MCF 10A (cell line): Measurements from ENCODE around the gene CLCN6. TPM values are rescaled to one million over a fixed set of nuclear protein-coding genes. Genes with fewer than 3 reads are reported as not detected.

Experiments
- BruUV-seq: library from RNA; stranded (reverse); fragments of 400-500 nt; replicated peaks from 2 replicates; lab custom pipeline; 2021; lab: Mats Ljungman, UMichigan
- CTCF ChIA-PET: fragments of 300-600 bp; sonication (Branson Sonifier 250); formaldehyde crosslinking; extraction: SDS; loops from one replicate; lab custom pipeline; 2021; ENCODE audit warnings: antibody characterized with exemption, inconsistent platforms; lab: Yijun Ruan, JAX
- POLR2A ChIA-PET: fragments of 300-600, 350-650 bp; sonication (Branson Sonifier 250); formaldehyde crosslinking; extraction: SDS; loops from one replicate; lab custom pipeline; 2020; ENCODE audit warnings: antibody characterized with exemption, inconsistent platforms; lab: Yijun Ruan, JAX
- DNase-seq: peaks from one replicate; pipeline ENCODE4 v3.0.0-alpha.2; 2018; ENCODE audit not compliant: unreplicated experiment
- H3K27ac Mint-ChIP-seq: one replicate; pipeline ENCODE4 v1.8.0; 2022; ENCODE audit warnings: mild to moderate bottlenecking, low read depth, mixed read lengths; ENCODE audit not compliant: unreplicated experiment
- H3K27me3 Mint-ChIP-seq: one replicate; pipeline ENCODE4 v1.8.0; 2022; ENCODE audit warnings: mixed read lengths; ENCODE audit not compliant: insufficient read depth, unreplicated experiment
- H3K36me3 Mint-ChIP-seq: one replicate; pipeline ENCODE4 v1.8.0; 2022; ENCODE audit warnings: mild to moderate bottlenecking, moderate library complexity, mixed read lengths; ENCODE audit not compliant: insufficient read depth, unreplicated experiment
- H3K4me1 Mint-ChIP-seq: one replicate; pipeline ENCODE4 v1.8.0; 2022; ENCODE audit warnings: mixed read lengths; ENCODE audit not compliant: insufficient read depth, unreplicated experiment
- H3K4me3 Mint-ChIP-seq: one replicate; pipeline ENCODE4 v1.8.0; 2022; ENCODE audit warnings: mild to moderate bottlenecking, moderate library complexity, mixed read lengths; ENCODE audit not compliant: unreplicated experiment
- H3K9me3 Mint-ChIP-seq: one replicate; pipeline ENCODE4 v1.8.0; 2022; ENCODE audit warnings: mixed read lengths; ENCODE audit not compliant: unreplicated experiment
- intact Hi-C: fragments of 100-400 bp; cut with micrococcal nuclease; formaldehyde crosslinking; loops from 2 replicates; pipeline ENCODE4 v1.14.1; 2022
- total RNA-seq: library from RNA; stranded (reverse); gene quantifications from 2 replicates; pipeline ENCODE4 v1.2.3, GENCODE V29; 2022
- TF ChIP-seq, protein P1 (sequence below): fragments of 200-600 bp; IDR thresholded peaks from one replicate; pipeline ENCODE4 v1.8.0; 2022; ENCODE audit warnings: antibody characterized with exemption, mild to moderate bottlenecking; ENCODE audit not compliant: unreplicated experiment

CLCN6 gene
- total RNA-seq, 1 experiment from 2014 or later, result 12.3 TPM

- H3K4me3 Mint-ChIP-seq, result no peak within 1 kb of the TSS
- BruUV-seq, result no TSS peak
- TF ChIP-seq, protein P1, sequence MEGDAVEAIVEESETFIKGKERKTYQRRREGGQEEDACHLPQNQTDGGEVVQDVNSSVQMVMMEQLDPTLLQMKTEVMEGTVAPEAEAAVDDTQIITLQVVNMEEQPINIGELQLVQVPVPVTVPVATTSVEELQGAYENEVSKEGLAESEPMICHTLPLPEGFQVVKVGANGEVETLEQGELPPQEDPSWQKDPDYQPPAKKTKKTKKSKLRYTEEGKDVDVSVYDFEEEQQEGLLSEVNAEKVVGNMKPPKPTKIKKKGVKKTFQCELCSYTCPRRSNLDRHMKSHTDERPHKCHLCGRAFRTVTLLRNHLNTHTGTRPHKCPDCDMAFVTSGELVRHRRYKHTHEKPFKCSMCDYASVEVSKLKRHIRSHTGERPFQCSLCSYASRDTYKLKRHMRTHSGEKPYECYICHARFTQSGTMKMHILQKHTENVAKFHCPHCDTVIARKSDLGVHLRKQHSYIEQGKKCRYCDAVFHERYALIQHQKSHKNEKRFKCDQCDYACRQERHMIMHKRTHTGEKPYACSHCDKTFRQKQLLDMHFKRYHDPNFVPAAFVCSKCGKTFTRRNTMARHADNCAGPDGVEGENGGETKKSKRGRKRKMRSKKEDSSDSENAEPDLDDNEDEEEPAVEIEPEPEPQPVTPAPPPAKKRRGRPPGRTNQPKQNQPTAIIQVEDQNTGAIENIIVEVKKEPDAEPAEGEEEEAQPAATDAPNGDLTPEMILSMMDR, result no peak
- POLR2A ChIA-PET, result interaction anchor here (0.8 kb wide), 1 partner anchor 19 kb away, joined by 4 read pairs; no protein-coding TSS in a partner anchor
- no peaks in the 10 kb centered on the region for H3K9me3 Mint-ChIP-seq
- H3K27ac Mint-ChIP-seq, result no peak within 1 kb of the TSS
- DNase-seq, result no peak
- CTCF ChIA-PET, result interaction anchor here (0.6 kb wide), 1 partner anchor 73 kb away, joined by 3 read pairs; no protein-coding TSS in a partner anchor
- no peaks in the 10 kb centered on the region for H3K36me3 Mint-ChIP-seq
- H3K4me1 Mint-ChIP-seq, result no peaks in the 10 kb centered on the region
- intact Hi-C loops, result no loop called here
- H3K27me3 Mint-ChIP-seq, result peaks cover 69% of the 10 kb centered on the region
Observed at GRCh38 chr1:11858613-11858967, 52.6 kb downstream of the CLCN6 start, which contains the start of gene NPPB. TSS of gene NPPB (minus strand) at chr1:11858945. CDS start at chr1:11858833, 112 bp downstream.

GRCh38 chr1:11858968-11859871 lies 53.2 kb downstream of the CLCN6 start:
- no peaks in the 10 kb centered on the region for H3K9me3 Mint-ChIP-seq
- TF ChIP-seq, protein P1, result no peak
- no peak overlapping the region for H3K27ac Mint-ChIP-seq
- H3K4me3 Mint-ChIP-seq, result no peak overlapping the region
- CTCF ChIA-PET, result interaction anchor here (0.6 kb wide), 1 partner anchor 23 kb away, joined by 4 read pairs; no protein-coding TSS in a partner anchor
- peaks cover 64% of the 10 kb centered on the region for H3K27me3 Mint-ChIP-seq
- H3K4me1 Mint-ChIP-seq, result no peaks in the 10 kb centered on the region
- H3K36me3 Mint-ChIP-seq, result no peaks in the 10 kb centered on the region
- no TSS peak for BruUV-seq
- POLR2A ChIA-PET, result interaction anchor here (0.8 to 1.6 kb wide), 2 partner anchors 20 to 26 kb away, joined by 4 to 5 read pairs; no protein-coding TSS in a partner anchor
- intact Hi-C loops, result no loop called here
- peak; percentile 46 for DNase-seq

DNA sequence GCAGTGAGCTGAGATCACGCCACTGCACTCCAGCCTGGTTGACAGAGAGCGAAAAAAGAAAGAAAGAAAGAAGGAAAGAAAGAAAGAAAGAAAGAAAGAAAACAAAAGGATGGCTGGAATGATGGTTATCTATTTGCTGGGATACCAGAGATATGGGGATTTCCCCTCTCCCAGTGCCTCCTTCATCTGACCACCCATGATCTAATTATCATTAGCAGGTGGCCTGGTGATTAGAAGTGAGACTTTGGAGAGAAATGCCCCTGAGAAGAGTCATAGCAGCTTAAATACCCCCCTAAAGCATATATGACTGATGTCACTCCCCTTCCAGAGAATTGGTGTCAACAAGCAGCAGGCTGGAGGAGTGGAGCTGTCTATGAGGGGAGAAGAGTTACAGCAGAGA lies 54.1 kb downstream of the CLCN6 start:
- no peaks in the 10 kb centered on the region for H3K36me3 Mint-ChIP-seq
- BruUV-seq, result no TSS peak
- no peak overlapping the region for H3K4me3 Mint-ChIP-seq
- ChIA-PET CTCF (interaction anchor here (0.5 to 0.6 kb wide), 2 partner anchors 24 to 273 kb away, joined by 4 read pairs; no protein-coding TSS in a partner anchor), POLR2A (interaction anchor here (1.6 kb wide), 1 partner anchor 25 kb away, joined by 5 read pairs; no protein-coding TSS in a partner anchor)
- intact Hi-C loops, result no loop called here
- H3K27ac Mint-ChIP-seq, result no peak overlapping the region
- no peaks in the 10 kb centered on the region for H3K9me3 Mint-ChIP-seq
- no peaks in the 10 kb centered on the region for H3K4me1 Mint-ChIP-seq
- TF ChIP-seq, protein P1, result no peak
- H3K27me3 Mint-ChIP-seq, result peaks cover 64% of the 10 kb centered on the region
- no peak for DNase-seq

GRCh38 chr1:11860587-11860986 lies 54.6 kb downstream of the CLCN6 start:
- ChIA-PET POLR2A (interaction anchor here (1.6 to 3.0 kb wide), 2 partner anchors 24 to 48 kb away, joined by 5 to 9 read pairs; no protein-coding TSS in a partner anchor), CTCF (interaction anchor here (0.6 to 1.3 kb wide), 2 partner anchors 33 to 272 kb away, joined by 4 to 7 read pairs; no protein-coding TSS in a partner anchor)
- BruUV-seq, result no TSS peak
- Mint-ChIP-seq H3K4me1 (no peaks in the 10 kb centered on the region), H3K36me3 (no peaks in the 10 kb centered on the region), H3K4me3 (no peak overlapping the region), H3K9me3 (no peaks in the 10 kb centered on the region), H3K27ac (no peak overlapping the region), H3K27me3 (peaks cover 64% of the 10 kb centered on the region)
- TF ChIP-seq, protein P1, result no peak
- intact Hi-C loops, result no loop called here
- no peak for DNase-seq
